K562 (cell line): Measurements from ENCODE around the gene EPHA2. TPM values are rescaled to one million over a fixed set of nuclear protein-coding genes. Genes with fewer than 3 reads are reported as not detected.
A peak's percentile ranks its signal among the peaks of the same experiment; 100 is the strongest.

Source experiments
- ATAC-seq: fragments of 200-7000 bp; cut with Tn5 transposase; 3 replicates; pipeline ENCODE4 v1.9.1; 2020; ENCODE audit warnings: moderate library complexity
- BruUV-seq: library from RNA; stranded (reverse); fragments of 400-500 nt; replicated peaks from 2 replicates; lab custom pipeline; 2021; lab: Mats Ljungman, UMichigan
- CTCF ChIA-PET: fragments of 300-600 bp; formaldehyde crosslinking; extraction: SDS; loops from one replicate; lab custom pipeline; 2021; ENCODE audit warnings: low intra/inter-chr PET ratio; lab: Yijun Ruan, JAX
- POLR2A ChIA-PET: fragments of 300-600, 350-650 bp; sonication (Branson Sonifier 250); formaldehyde crosslinking; extraction: SDS; loops from one replicate; lab custom pipeline; 2021; ENCODE audit warnings: antibody characterized with exemption, inconsistent platforms; lab: Yijun Ruan, JAX
- DNase-seq, 4 experiments: peaks; one replicate each; pipeline versions ENCODE4 v3.0.0 to v3.0.0-alpha.2; 2011 to 2018; ENCODE audit warnings: low spot score in 3 of 4, mixed read lengths in 3 of 4; ENCODE audit errors: extremely low read depth in 1 of 4
- FAIRE-seq: peaks from 2 replicates; lab custom pipeline; 2011; peaks lifted over from hg19 to GRCh38; lab: Jason Lieb, UNC
- H2AFZ ChIP-seq: 2 replicates; pipeline ENCODE4 v1.6.0; 2011; ENCODE audit warnings: low read depth, low read length, control low read depth, inconsistent platforms
- H3K27ac ChIP-seq: fragments of 200-600 bp; 3 replicates; pipeline ENCODE4 v1.8.0; 2011; ENCODE audit warnings: low read depth, mild to moderate bottlenecking, control low read depth, inconsistent platforms, low read length, moderate library complexity, mixed read lengths; ENCODE audit errors: extremely low read depth
- H3K27me3 ChIP-seq, 2 experiments: fragments of 300-600 bp in 1 of 2; 2 replicates in 1 of 2; 3 replicates in 1 of 2; pipeline versions ENCODE4 v1.6.0 to v1.8.0; 2011; ENCODE audit warnings: inconsistent platforms in 2 of 2, low read length in 2 of 2, mild to moderate bottlenecking in 1 of 2, mixed read lengths in 1 of 2, moderate library complexity in 1 of 2; ENCODE audit not compliant: control insufficient read depth in 2 of 2, insufficient read depth in 2 of 2
- H3K36me3 ChIP-seq: fragments of 300-600 bp; 3 replicates; pipeline ENCODE4 v1.8.0; 2011; ENCODE audit warnings: mild to moderate bottlenecking, low read length, inconsistent platforms; ENCODE audit not compliant: control insufficient read depth, insufficient read depth
- H3K4me1 ChIP-seq, 2 experiments: fragments of 200-600 bp in 1 of 2; replicated peaks in 1 of 2; 2 replicates in 1 of 2; 3 replicates in 1 of 2; pipeline versions ENCODE4 v1.5.1 to v1.8.0; 2011; ENCODE audit warnings: inconsistent platforms in 2 of 2, low read length in 2 of 2, mild to moderate bottlenecking in 1 of 2, mixed read lengths in 1 of 2, moderate library complexity in 1 of 2; ENCODE audit not compliant: control insufficient read depth in 2 of 2, insufficient read depth in 2 of 2
- H3K4me2 ChIP-seq: 2 replicates; pipeline ENCODE4 v1.6.1; 2011; ENCODE audit warnings: low read length, control low read depth, inconsistent platforms, mixed read lengths; ENCODE audit not compliant: insufficient read depth
- H3K4me3 ChIP-seq: fragments of 200-600 bp; sonication (generic), shearing (Covaris generic); 2 replicates; pipeline ENCODE4 v1.5.1; 2016; ENCODE audit warnings: control low read depth, inconsistent platforms
- H3K79me2 ChIP-seq: fragments of 200-600 bp; 3 replicates; pipeline ENCODE4 v1.8.0; 2011; ENCODE audit warnings: low read length, inconsistent platforms; ENCODE audit not compliant: control insufficient read depth, insufficient read depth
- H3K9ac ChIP-seq, 2 experiments: 2 replicates each; pipeline versions ENCODE4 v1.6.0 to v1.6.1; 2011; ENCODE audit warnings: low read depth in 2 of 2, low read length in 2 of 2, control low read depth in 1 of 2, inconsistent platforms in 1 of 2, mild to moderate bottlenecking in 1 of 2, mixed read lengths in 1 of 2; ENCODE audit not compliant: insufficient read depth in 1 of 2
- H3K9me1 ChIP-seq: one replicate; pipeline ENCODE4 v1.6.0; 2011; ENCODE audit warnings: inconsistent platforms, mild to moderate bottlenecking, low read length, moderate library complexity; ENCODE audit not compliant: control insufficient read depth, insufficient read depth
- H3K9me3 ChIP-seq: replicated peaks from 2 replicates; pipeline ENCODE4 v1.5.1; 2011; ENCODE audit warnings: low read depth, low read length, inconsistent platforms; ENCODE audit not compliant: control insufficient read depth, insufficient read depth
- H4K20me1 ChIP-seq: replicated peaks from 2 replicates; pipeline ENCODE4 v1.6.1; 2011; ENCODE audit warnings: low read length, inconsistent platforms, mixed read lengths; ENCODE audit not compliant: control insufficient read depth, insufficient read depth
- CHD4 ChIP-seq: fragments of 200-600 bp; sonication (generic); IDR thresholded peaks from 3 replicates; pipeline ENCODE4 v1.6.1; 2012; ENCODE audit warnings: low read depth, mild to moderate bottlenecking, mixed read lengths, low read length, inconsistent platforms; ENCODE audit not compliant: insufficient read depth, insufficient replicate concordance, poor library complexity, severe bottlenecking
- CREB5 ChIP-seq: fragments of 250-450 bp; sonication (Bioruptor Pico); IDR thresholded peaks from 2 replicates; pipeline ENCODE4 v1.5.0; 2020; ENCODE audit warnings: mild to moderate bottlenecking
- DDX20 ChIP-seq: fragments of 450-650 bp; IDR thresholded peaks from 2 replicates; pipeline ENCODE4 v1.6.1; 2016; ENCODE audit warnings: missing genetic modification characterization, low read depth, mild to moderate bottlenecking, missing compliant biosample characterization, moderate library complexity
- EGR1 ChIP-seq: fragments of 450-650 bp; conservative IDR thresholded peaks from 2 replicates; pipeline ENCODE4 v1.6.1; 2017; ENCODE audit warnings: mild to moderate bottlenecking
- EP400 ChIP-seq: fragments of 450-650 bp; IDR thresholded peaks from 2 replicates; pipeline ENCODE4 v1.6.1; 2017; ENCODE audit warnings: antibody characterized with exemption, mild to moderate bottlenecking, moderate library complexity
- ETS2 ChIP-seq: IDR thresholded peaks from 2 replicates; pipeline ENCODE4 v1.6.1; 2016; ENCODE audit warnings: borderline replicate concordance, missing genetic modification characterization, mild to moderate bottlenecking, moderate library complexity, missing compliant biosample characterization; ENCODE audit not compliant: poor library complexity, severe bottlenecking
- EWSR1 ChIP-seq: fragments of 450-650 bp; IDR thresholded peaks from 2 replicates; pipeline ENCODE4 v1.6.1; 2018; ENCODE audit warnings: borderline replicate concordance, mild to moderate bottlenecking, low read depth, moderate library complexity; ENCODE audit not compliant: partially characterized antibody
- FOXK2 ChIP-seq, 2 experiments: fragments of 450-650 bp; IDR thresholded peaks in 1 of 2; conservative IDR thresholded peaks in 1 of 2; 2 replicates each; pipeline ENCODE4 v1.6.1; 2016; ENCODE audit warnings: low read depth in 2 of 2, mild to moderate bottlenecking in 1 of 2
- GABPB1 ChIP-seq: sonication (generic); formaldehyde crosslinking; IDR thresholded peaks from 2 replicates; pipeline ENCODE4 v1.8.0; 2022; ENCODE audit warnings: mild to moderate bottlenecking, missing genetic modification reagents
- HIVEP1 ChIP-seq: fragments of 250-450 bp; sonication (Bioruptor Pico); IDR thresholded peaks from 2 replicates; pipeline ENCODE4 v1.4.0; 2020; ENCODE audit warnings: mild to moderate bottlenecking
- KDM4B ChIP-seq, 2 experiments: fragments of 450-650 bp in 1 of 2; sonication (generic) in 1 of 2; IDR thresholded peaks; 2 replicates each; pipeline ENCODE4 v1.6.1; 2016 to 2017; ENCODE audit warnings: borderline replicate concordance in 2 of 2, antibody characterized with exemption in 1 of 2, low read depth in 1 of 2, mild to moderate bottlenecking in 1 of 2
- NONO ChIP-seq, 2 experiments: fragments of 200-400 bp in 1 of 2; fragments of 450-650 bp in 1 of 2; formaldehyde crosslinking in 1 of 2; IDR thresholded peaks; 2 replicates each; pipeline ENCODE4 v1.6.1; 2017; ENCODE audit warnings: low read depth in 2 of 2, mild to moderate bottlenecking in 2 of 2, moderate library complexity in 2 of 2, low read length in 1 of 2
- NUFIP1 ChIP-seq: fragments of 450-650 bp; IDR thresholded peaks from 2 replicates; pipeline ENCODE4 v1.6.1; 2018; ENCODE audit not compliant: partially characterized antibody
- SMC3 ChIP-seq: conservative IDR thresholded peaks from 2 replicates; pipeline ENCODE4 v1.6.1; 2011; ENCODE audit warnings: low read depth, low read length, improper control_type of control experiment; ENCODE audit not compliant: insufficient read depth
- ZKSCAN1 ChIP-seq: fragments of 150-350 bp; IDR thresholded peaks from 2 replicates; pipeline ENCODE4 v1.6.1; 2016; ENCODE audit warnings: low read depth, low read length
- ZNF12 ChIP-seq: sonication (generic); formaldehyde crosslinking; IDR thresholded peaks from 2 replicates; pipeline ENCODE4 v1.4.0; 2020; ENCODE audit warnings: mild to moderate bottlenecking, missing genetic modification reagents
- ZNF239 ChIP-seq: fragments of 250-450 bp; sonication (Bioruptor Pico); IDR thresholded peaks from 2 replicates; pipeline ENCODE4 v1.4.0; 2020; ENCODE audit warnings: mild to moderate bottlenecking
- ZSCAN32 ChIP-seq: fragments of 450-650 bp; formaldehyde crosslinking; IDR thresholded peaks from 2 replicates; pipeline ENCODE4 v1.4.0; 2020; ENCODE audit warnings: mild to moderate bottlenecking, moderate library complexity
- WGBS: fragments of 100-300 bp; shearing (Covaris generic); methylation state at CpG from one replicate; pipeline ENCODE4 v1.1.6; 2016; ENCODE audit warnings: low coverage, mixed read lengths; ENCODE audit not compliant: insufficient coverage; ENCODE audit errors: missing lambda C conversion rate; 5-methylcytosine and 5-hydroxymethylcytosine counted together
- in situ Hi-C: fragments of 300-500 bp; cut with MboI; formaldehyde crosslinking; loops from 4 replicates; pipeline ENCODE4 v1.15.0; 2018; ENCODE audit warnings: inconsistent platforms, mixed read lengths
- intact Hi-C: fragments of 100-400 bp; cut with micrococcal nuclease; formaldehyde crosslinking; loops from 2 replicates; pipeline ENCODE4 v1.14.2; 2022
- polyA plus RNA-seq, 8 experiments: library from polyadenylated mRNA; depleted of rRNA in 4 of 8; stranded (reverse) in 5 of 8; unstranded in 3 of 8; fragments of >200 nt; fragmentation: Nextera tagmentation in 2 of 8; fragmentation: Illumina TruSeq in 1 of 8; extraction: Ambion mirVana in 2 of 8; extraction: Trizol in 1 of 8; gene quantifications; 2 replicates each; pipeline versions ENCODE4 v1.2.1 to v1.2.3, GENCODE V29; 2011 to 2014; ENCODE audit warnings: inconsistent platforms in 1 of 8, missing spikeins in 1 of 8
- total RNA-seq, 7 experiments: library from RNA; depleted of rRNA in 6 of 7; stranded (reverse); fragments of >200 nt in 6 of 7; fragmentation: Illumina TruSeq in 2 of 7; extraction: Trizol in 2 of 7; gene quantifications; 2 replicates each; pipeline versions ENCODE4 v1.2.1 to v1.2.3, GENCODE V29; 2011 to 2021; ENCODE audit warnings: low replicate concordance in 1 of 7

EPHA2 gene
- total and polyA plus RNA-seq, 9 of the 15 experiments (the other 6 are each of a cell fraction or from before 2014, with no cell fraction given), result 0.04 to 0.40 (median 0.07) TPM; not detected in 4

DNA sequence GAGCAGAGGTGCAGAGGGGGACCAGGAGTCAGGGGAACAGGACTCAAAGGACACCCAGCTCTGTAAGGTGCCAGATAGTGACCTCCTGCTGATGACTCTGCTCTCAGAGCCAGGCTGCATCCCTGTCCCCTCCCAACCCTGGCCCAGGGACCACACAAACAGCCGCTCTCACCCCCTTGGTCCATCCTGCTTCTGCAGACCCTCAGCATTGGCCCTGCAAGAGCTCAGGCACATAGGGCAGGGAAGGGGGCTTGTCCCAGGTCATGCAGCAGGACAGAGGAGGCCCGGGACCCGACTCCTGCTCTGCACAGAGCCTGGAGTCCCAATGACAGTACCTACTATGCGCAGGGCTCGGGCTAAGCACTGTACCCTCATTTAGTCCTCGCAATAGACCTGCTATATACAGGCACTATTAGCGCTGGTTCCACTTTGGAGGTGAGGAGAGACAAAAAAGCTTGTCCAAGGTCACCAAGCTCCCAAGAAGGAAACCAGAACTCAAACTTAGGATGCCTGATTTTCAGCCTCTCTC, 15.7 kb downstream of the EPHA2 start:
- peak overlapping the region in 1 of 2 experiments; percentile 79; a peak in 2 of 4 replicates for H3K9ac ChIP-seq

GRCh38 chr1:16139473-16139962, 16.4 kb downstream of the EPHA2 start:
- DNase-seq (no peak), ATAC-seq (no peak), FAIRE-seq (no peak)
- no peaks in the 10 kb centered on the region; the same call in 2 of the 3 replicates for H3K79me2 ChIP-seq
- H3K9me3 ChIP-seq, result no peaks in the 10 kb centered on the region
- no peaks in the 10 kb centered on the region for H4K20me1 ChIP-seq
- no peaks in the 10 kb centered on the region for H3K27me3 ChIP-seq
- H3K4me1 ChIP-seq, result peaks cover 46 to 68% of the 10 kb centered on the region in 2 experiments
- no peak overlapping the region for H3K27ac ChIP-seq
- in situ Hi-C loops, result no loop called here
- no peaks in the 10 kb centered on the region for H3K36me3 ChIP-seq
- ChIA-PET POLR2A (interaction anchor here (1.1 to 2.2 kb wide), 2 partner anchors 8 to 13 kb away, joined by 5 to 9 read pairs; no protein-coding TSS in a partner anchor), CTCF (no interaction called here)
- H2AFZ ChIP-seq, result no peak overlapping the region
- BruUV-seq, result no TSS peak
- intact Hi-C loops, result no loop called here
- H3K4me2 ChIP-seq, result no peak overlapping the region
- peak overlapping the region in 1 of 2 experiments; percentile 79; a peak in 1 of 4 replicates for H3K9ac ChIP-seq
- H3K9me1 ChIP-seq, result peaks cover 3% of the 10 kb centered on the region
- H3K4me3 ChIP-seq, result no peak overlapping the region
- 78% methylated on average over 3 of the region's 3 CpGs for WGBS
- TF ChIP-seq ZSCAN32 (CRISPR knock-in tag) (no peak), EP400 (no peak), CHD4 (no peak), KDM4B (IDR thresholded peaks at IDR 0.05; ENCODE audit: borderline replicate concordance in 2 of 2, low read depth in 1 of 2) (no peak), NUFIP1 (no peak), ZNF239 (CRISPR knock-in tag) (peak; percentile 96), FOXK2 (conservative IDR thresholded peaks at IDR 0.05 in 1 of 2, IDR thresholded peaks at IDR 0.05 in 1 of 2; ENCODE audit: low read depth in 2 of 2) (no peak), GABPB1 (CRISPR knock-in tag) (no peak), HIVEP1 (no peak), NONO (IDR thresholded peaks at IDR 0.05; ENCODE audit: low read depth in 2 of 2, low read length in 1 of 2) (no peak), CREB5 (CRISPR knock-in tag) (no peak)

More for the DNA sequence above, 15.7 kb downstream of the EPHA2 start:
- Histone ChIP-seq H3K9me1 (peaks cover 3% of the 10 kb centered on the region), H3K27me3 (no peaks in the 10 kb centered on the region), H3K4me1 (peaks cover 52 to 70% of the 10 kb centered on the region in 2 experiments), H3K9me3 (no peaks in the 10 kb centered on the region), H3K27ac (no peak overlapping the region; the same call in 2 of the 3 replicates), H4K20me1 (no peaks in the 10 kb centered on the region), H3K4me3 (no peak overlapping the region), H3K36me3 (no peaks in the 10 kb centered on the region), H2AFZ (no peak overlapping the region), H3K79me2 (no peaks in the 10 kb centered on the region; the same call in 2 of the 3 replicates), H3K4me2 (peak overlapping the region; percentile 5; the same call in 1 of the 2 replicates)
- TF ChIP-seq EWSR1 (no peak), DDX20 (tag) (no peak), ZKSCAN1 (peak; percentile 97), EGR1 (no peak), ZNF12 (CRISPR knock-in tag) (no peak), SMC3 (no peak), ETS2 (tag) (no peak)
- ChIA-PET POLR2A (interaction anchor here (2.0 to 2.2 kb wide), 2 partner anchors 13 to 24 kb away, joined by 4 to 9 read pairs; no protein-coding TSS in a partner anchor), CTCF (no interaction called here)
- in situ Hi-C loops (no loop called here), intact Hi-C loops (loop anchor here (5.0 kb wide), 1 partner anchor 37 kb away; no protein-coding TSS in a partner anchor)
- DNase-seq (no peak), FAIRE-seq (no peak), ATAC-seq (no peak)
- 88% methylated on average over 6 of the region's 7 CpGs for WGBS
- BruUV-seq, result no TSS peak
